Lower lobe of right lung (tissue), 2 donors: ENCODE measurements around the gene DEFB114. TPM values are rescaled to one million over a fixed set of nuclear protein-coding genes. Genes with fewer than 3 reads are reported as not detected.

ENCODE experiments used
- ATAC-seq, 2 donors: fragments of 200-7000 bp; cut with Tn5 transposase; one replicate each; pipeline ENCODE4 v1.9.1; 2020 to 2022; ENCODE audit warnings: mild to moderate bottlenecking in 2 of 2, moderate library complexity in 2 of 2
- DNase-seq: peaks from one replicate; pipeline ENCODE4 v3.0.0-alpha.2; 2020
- H3K27ac ChIP-seq: fragments of 200-600 bp; one replicate; pipeline ENCODE4 v1.8.0; 2022
- H3K27me3 ChIP-seq: fragments of 200-600 bp; one replicate; pipeline ENCODE4 v1.8.0; 2022; ENCODE audit warnings: low read depth
- H3K36me3 ChIP-seq: fragments of 200-600 bp; one replicate; pipeline ENCODE4 v1.8.0; 2022; ENCODE audit warnings: mild to moderate bottlenecking
- H3K4me1 ChIP-seq: fragments of 200-600 bp; one replicate; pipeline ENCODE4 v1.8.0; 2022
- H3K4me3 ChIP-seq: fragments of 200-600 bp; one replicate; pipeline ENCODE4 v1.8.0; 2022; ENCODE audit warnings: mild to moderate bottlenecking
- H3K9me3 ChIP-seq: fragments of 200-600 bp; one replicate; pipeline ENCODE4 v1.8.0; 2022
- CTCF ChIP-seq: fragments of 200-600 bp; IDR thresholded peaks from one replicate; pipeline ENCODE4 v1.8.0; 2022; ENCODE audit warnings: antibody characterized with exemption, mild to moderate bottlenecking
- intact Hi-C: fragments of 100-400 bp; cut with DNase I; formaldehyde crosslinking; loops from one replicate; pipeline ENCODE4 v1.11.0; 2022
- total RNA-seq: library from RNA; stranded (reverse); fragmentation: NEBNext Ultra II Directional; extraction: Animal tissue kit (Norgen Biotek cat#: 25700); gene quantifications from one replicate; pipeline ENCODE4 v1.2.1, GENCODE V29; 2021
- donor health status: DM: no; HTN: yes; CAD: no; lungs with severe emphysema.

Gene DEFB114
- total RNA-seq, 1 donor from 2014 or later: not detected

- Histone ChIP-seq H3K27ac (no peak within 1 kb of the TSS), H3K4me3 (no peak within 1 kb of the TSS), H3K36me3 (no peaks in the 10 kb centered on the region), H3K4me1 (no peaks in the 10 kb centered on the region), H3K9me3 (no peaks in the 10 kb centered on the region), H3K27me3 (no peaks in the 10 kb centered on the region)
- TF ChIP-seq CTCF: no peak
- ATAC-seq (no peak), DNase-seq (no peak)
- intact Hi-C loops: no loop called here
These were observed 5.6 kb upstream of the DEFB114 start, which contains the start of gene DEFB113 for GRCh38 chr6:49969605-49970004. DEFB113 (minus strand) TSS chr6:49969625; CDS start chr6:49969625, 0 bp downstream.

- no peak for TF ChIP-seq CTCF
- intact Hi-C loops: no loop called here
- DNase-seq (no peak), ATAC-seq (no peak)
- Histone ChIP-seq H3K4me1 (no peaks in the 10 kb centered on the region), H3K27ac (no peak overlapping the region), H3K36me3 (no peaks in the 10 kb centered on the region), H3K27me3 (no peaks in the 10 kb centered on the region), H3K4me3 (no peak overlapping the region), H3K9me3 (no peaks in the 10 kb centered on the region)
These were observed 2.9 kb upstream of the DEFB114 start for GRCh38 chr6:49966823-49967222.

- DNase-seq: no peak
- ATAC-seq: no peak
- intact Hi-C loops: no loop called here
- H3K27me3 ChIP-seq: no peaks in the 10 kb centered on the region
- no peaks in the 10 kb centered on the region for H3K9me3 ChIP-seq
- H3K36me3 ChIP-seq: no peaks in the 10 kb centered on the region
- no peaks in the 10 kb centered on the region for H3K4me1 ChIP-seq
- H3K27ac ChIP-seq: no peak overlapping the region
- H3K4me3 ChIP-seq: no peak overlapping the region
- TF ChIP-seq CTCF: no peak
These were observed 2.4 kb upstream of the DEFB114 start for GRCh38 chr6:49966334-49966733.

GRCh38 chr6:49958180-49958579, 5.8 kb downstream of the DEFB114 start:
- H3K36me3 ChIP-seq: no peaks in the 10 kb centered on the region
- no peaks in the 10 kb centered on the region for H3K27me3 ChIP-seq
- no peaks in the 10 kb centered on the region for H3K4me1 ChIP-seq
- H3K9me3 ChIP-seq: no peaks in the 10 kb centered on the region
- no peak for ATAC-seq
- DNase-seq: no peak
- no peak for TF ChIP-seq CTCF
- no peak overlapping the region for H3K27ac ChIP-seq
- intact Hi-C loops: no loop called here
- no peak overlapping the region for H3K4me3 ChIP-seq

- Histone ChIP-seq H3K4me1 (no peaks in the 10 kb centered on the region), H3K27me3 (no peaks in the 10 kb centered on the region), H3K9me3 (no peaks in the 10 kb centered on the region), H3K27ac (no peak overlapping the region), H3K4me3 (no peak overlapping the region), H3K36me3 (no peaks in the 10 kb centered on the region)
- ATAC-seq (no peak), DNase-seq (no peak)
- no peak for TF ChIP-seq CTCF
- intact Hi-C loops: no loop called here
These were observed 8.1 kb downstream of the DEFB114 start for GRCh38 chr6:49955847-49956246.

- Histone ChIP-seq H3K36me3 (no peaks in the 10 kb centered on the region), H3K4me3 (no peak overlapping the region), H3K27ac (no peak overlapping the region), H3K9me3 (no peaks in the 10 kb centered on the region), H3K27me3 (no peaks in the 10 kb centered on the region), H3K4me1 (no peaks in the 10 kb centered on the region)
- TF ChIP-seq CTCF: no peak
- intact Hi-C loops: no loop called here
- ATAC-seq (no peak), DNase-seq (no peak)
These were observed 12.0 kb downstream of the DEFB114 start for GRCh38 chr6:49951926-49952325.
